ENCODE data around the gene COQ7. TPM values are rescaled to one million over a fixed set of nuclear protein-coding genes. Genes with fewer than 3 reads are reported as not detected.
A peak's percentile ranks its signal among the peaks of the same experiment; 100 is the strongest.

The COQ7 gene
- total RNA-seq, 2 donors from 2014 or later: 11.2 to 17.1 TPM

- Mint-ChIP-seq H3K27ac (no peak overlapping the region), H3K27me3 (peaks cover 12 to 13% of the 10 kb centered on the region in 2 donors), H3K9me3 (peaks cover 3% of the 10 kb centered on the region), H3K4me1 (ENCODE audit: low read depth in 2 of 2) (peaks cover 7 to 8% of the 10 kb centered on the region in 2 donors), H3K36me3 (peaks cover 18% of the 10 kb centered on the region), H3K4me3 (no peak overlapping the region)
- DNase-seq (ENCODE audit: low spot score) (no peak), ATAC-seq (no peak)
These were observed 25.4 kb downstream of the COQ7 start for GRCh38 chr16:19092653-19093410.

GRCh38 chr16:19093631-19094541, 26.5 kb downstream of the COQ7 start:
- ATAC-seq (no peak), DNase-seq (ENCODE audit: low spot score) (no peak)
- Mint-ChIP-seq H3K4me1 (ENCODE audit: low read depth in 2 of 2) (peaks cover 7 to 8% of the 10 kb centered on the region in 2 donors), H3K27me3 (peaks cover 13% of the 10 kb centered on the region in 2 donors), H3K4me3 (no peak overlapping the region), H3K9me3 (peaks cover 3% of the 10 kb centered on the region), H3K27ac (no peak overlapping the region), H3K36me3 (peaks cover 18% of the 10 kb centered on the region)

GRCh38 chr16:19094542-19095365, 27.3 kb downstream of the COQ7 start:
- H3K4me1 Mint-ChIP-seq (ENCODE audit: low read depth in 2 of 2): peaks cover 7 to 8% of the 10 kb centered on the region in 2 donors
- H3K27ac Mint-ChIP-seq: no peak overlapping the region
- peaks cover 3% of the 10 kb centered on the region for H3K9me3 Mint-ChIP-seq
- H3K27me3 Mint-ChIP-seq: peaks cover 13% of the 10 kb centered on the region in 2 donors
- DNase-seq (ENCODE audit: low spot score): no peak
- H3K4me3 Mint-ChIP-seq: peak overlapping the region; percentile 26
- ATAC-seq: peak; percentile 74 to 85
- H3K36me3 Mint-ChIP-seq: peaks cover 18% of the 10 kb centered on the region

GRCh38 chr16:19095654-19096053, 28.2 kb downstream of the COQ7 start:
- H3K9me3 Mint-ChIP-seq: peaks cover 3% of the 10 kb centered on the region
- peaks cover 18% of the 10 kb centered on the region for H3K36me3 Mint-ChIP-seq

DNA sequence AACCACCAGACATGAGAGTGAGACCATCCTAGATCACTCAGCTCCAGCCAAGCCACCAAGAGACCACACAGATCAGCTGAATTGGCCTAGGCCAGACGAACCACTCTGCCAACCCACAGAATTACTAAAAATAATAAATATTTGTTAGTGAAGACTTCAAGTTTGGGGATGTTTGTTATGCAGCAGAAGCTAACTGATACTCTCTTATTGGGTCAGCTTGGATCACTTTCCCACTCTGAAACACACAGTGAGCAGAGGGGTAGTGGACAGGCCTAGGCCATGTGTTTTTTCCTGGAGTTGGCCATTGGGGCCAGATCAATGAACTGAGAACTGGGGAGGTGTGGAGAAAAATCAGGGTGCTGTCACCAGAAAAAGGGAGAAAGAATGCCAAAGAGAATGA, 30.8 kb downstream of the COQ7 start:
- ATAC-seq (no peak), DNase-seq (ENCODE audit: low spot score) (no peak)
- no peak overlapping the region for H3K27ac Mint-ChIP-seq
- peaks cover 2 to 13% of the 10 kb centered on the region in 2 donors for H3K27me3 Mint-ChIP-seq
- no peaks in the 10 kb centered on the region for H3K9me3 Mint-ChIP-seq
- H3K36me3 Mint-ChIP-seq: peaks cover 11% of the 10 kb centered on the region
- peaks cover 7 to 8% of the 10 kb centered on the region in 2 donors for H3K4me1 Mint-ChIP-seq (ENCODE audit: low read depth in 2 of 2)
- no peak overlapping the region for H3K4me3 Mint-ChIP-seq

More at GRCh38 chr16:19095654-19096053, 28.2 kb downstream of the COQ7 start:
- H3K27me3 Mint-ChIP-seq: peaks cover 12 to 13% of the 10 kb centered on the region in 2 donors
- H3K4me3 Mint-ChIP-seq: no peak overlapping the region
- ATAC-seq (no peak), DNase-seq (ENCODE audit: low spot score) (no peak)
- no peak overlapping the region for H3K27ac Mint-ChIP-seq
- peaks cover 7 to 8% of the 10 kb centered on the region in 2 donors for H3K4me1 Mint-ChIP-seq (ENCODE audit: low read depth in 2 of 2)

DNA sequence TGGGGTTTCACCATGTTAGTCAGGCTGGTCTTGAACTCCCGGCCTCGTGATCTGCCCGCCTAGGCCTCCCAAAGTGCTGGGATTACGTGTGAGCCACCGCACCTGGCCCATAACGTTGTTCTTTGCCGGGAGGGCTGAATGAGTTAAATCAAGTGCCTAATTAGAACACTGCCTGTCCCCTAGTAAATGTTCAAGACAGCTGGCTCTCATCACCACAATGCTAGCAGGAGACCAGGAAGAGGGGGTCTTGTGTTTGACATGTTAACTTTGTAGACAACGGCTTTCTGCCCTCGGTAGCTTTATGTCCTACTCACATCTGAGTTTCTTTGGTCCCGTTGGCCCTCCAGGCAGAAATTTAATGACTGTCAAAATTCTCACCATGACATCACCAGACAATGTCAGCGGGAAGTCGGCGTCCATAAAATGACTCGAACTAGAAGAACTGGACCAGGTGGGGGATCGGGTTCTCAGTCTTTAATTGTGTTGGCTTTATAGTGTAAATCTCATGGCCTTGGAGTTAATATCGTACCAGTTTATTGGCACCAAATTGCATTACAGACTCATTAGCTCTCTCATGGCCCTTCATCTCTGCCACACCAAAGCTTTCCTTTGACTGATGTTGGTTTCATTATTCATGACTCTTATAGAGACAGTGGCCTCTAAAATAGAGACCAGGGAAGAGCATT, 34.9 kb downstream of the COQ7 start:
- Mint-ChIP-seq H3K4me3 (no peak overlapping the region), H3K9me3 (no peaks in the 10 kb centered on the region), H3K36me3 (no peaks in the 10 kb centered on the region), H3K27ac (no peak overlapping the region), H3K4me1 (ENCODE audit: low read depth in 2 of 2) (no peaks in the 10 kb centered on the region), H3K27me3 (peaks cover 0 to 13% of the 10 kb centered on the region in 2 donors)
- DNase-seq (ENCODE audit: low spot score) (no peak), ATAC-seq (no peak)

- Mint-ChIP-seq H3K9me3 (no peaks in the 10 kb centered on the region), H3K27me3 (peaks cover 0 to 10% of the 10 kb centered on the region in 2 donors), H3K4me3 (no peak overlapping the region), H3K27ac (no peak overlapping the region), H3K36me3 (no peaks in the 10 kb centered on the region), H3K4me1 (ENCODE audit: low read depth in 2 of 2) (no peaks in the 10 kb centered on the region)
- ATAC-seq (no peak), DNase-seq (ENCODE audit: low spot score) (no peak)
These were observed 37.2 kb downstream of the COQ7 start for GRCh38 chr16:19104607-19105006.

DNA sequence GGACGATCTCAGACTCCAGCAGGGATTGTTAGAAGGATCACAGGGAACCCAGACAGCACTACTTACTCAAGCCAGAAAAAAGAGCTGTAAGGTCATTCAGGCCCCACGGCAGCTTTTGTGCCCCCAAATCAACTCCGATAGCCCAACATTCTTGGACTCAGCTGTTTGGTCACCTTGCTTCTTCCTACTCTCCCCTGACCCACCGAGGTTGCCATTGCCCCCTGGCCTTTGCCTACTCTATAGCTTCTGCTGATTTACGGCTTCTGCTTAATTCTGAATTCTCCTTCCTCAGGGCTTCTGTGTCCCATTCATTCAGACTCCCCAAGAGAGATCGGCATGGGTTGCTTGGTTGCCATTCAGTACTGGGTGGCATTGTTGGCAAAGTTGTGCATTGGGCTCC, 37.7 kb downstream of the COQ7 start:
- Mint-ChIP-seq H3K36me3 (no peaks in the 10 kb centered on the region), H3K4me1 (ENCODE audit: low read depth in 2 of 2) (no peaks in the 10 kb centered on the region), H3K27me3 (peaks cover 0 to 13% of the 10 kb centered on the region in 2 donors), H3K9me3 (no peaks in the 10 kb centered on the region), H3K27ac (no peak overlapping the region), H3K4me3 (no peak overlapping the region)
- no peak for DNase-seq (ENCODE audit: low spot score)
- no peak for ATAC-seq

- no peaks in the 10 kb centered on the region for H3K9me3 Mint-ChIP-seq
- no peak overlapping the region for H3K27ac Mint-ChIP-seq
These were observed 38.6 kb downstream of the COQ7 start for GRCh38 chr16:19105891-19106624.

GRCh38 chr16:19106625-19107020, 39.2 kb downstream of the COQ7 start:
- ATAC-seq: no peak
- no peaks in the 10 kb centered on the region for H3K36me3 Mint-ChIP-seq
- no peak overlapping the region for H3K27ac Mint-ChIP-seq
- DNase-seq (ENCODE audit: low spot score): no peak
- no peaks in the 10 kb centered on the region for H3K4me1 Mint-ChIP-seq (ENCODE audit: low read depth in 2 of 2)
- peaks cover 0 to 12% of the 10 kb centered on the region in 2 donors for H3K27me3 Mint-ChIP-seq
- no peak overlapping the region for H3K4me3 Mint-ChIP-seq
- H3K9me3 Mint-ChIP-seq: no peaks in the 10 kb centered on the region

More at GRCh38 chr16:19105891-19106624, 38.6 kb downstream of the COQ7 start:
- Mint-ChIP-seq H3K27me3 (peaks cover 0 to 11% of the 10 kb centered on the region in 2 donors), H3K4me1 (ENCODE audit: low read depth in 2 of 2) (no peaks in the 10 kb centered on the region), H3K4me3 (no peak overlapping the region), H3K36me3 (no peaks in the 10 kb centered on the region)
- DNase-seq (ENCODE audit: low spot score) (no peak), ATAC-seq (no peak)

DNA sequence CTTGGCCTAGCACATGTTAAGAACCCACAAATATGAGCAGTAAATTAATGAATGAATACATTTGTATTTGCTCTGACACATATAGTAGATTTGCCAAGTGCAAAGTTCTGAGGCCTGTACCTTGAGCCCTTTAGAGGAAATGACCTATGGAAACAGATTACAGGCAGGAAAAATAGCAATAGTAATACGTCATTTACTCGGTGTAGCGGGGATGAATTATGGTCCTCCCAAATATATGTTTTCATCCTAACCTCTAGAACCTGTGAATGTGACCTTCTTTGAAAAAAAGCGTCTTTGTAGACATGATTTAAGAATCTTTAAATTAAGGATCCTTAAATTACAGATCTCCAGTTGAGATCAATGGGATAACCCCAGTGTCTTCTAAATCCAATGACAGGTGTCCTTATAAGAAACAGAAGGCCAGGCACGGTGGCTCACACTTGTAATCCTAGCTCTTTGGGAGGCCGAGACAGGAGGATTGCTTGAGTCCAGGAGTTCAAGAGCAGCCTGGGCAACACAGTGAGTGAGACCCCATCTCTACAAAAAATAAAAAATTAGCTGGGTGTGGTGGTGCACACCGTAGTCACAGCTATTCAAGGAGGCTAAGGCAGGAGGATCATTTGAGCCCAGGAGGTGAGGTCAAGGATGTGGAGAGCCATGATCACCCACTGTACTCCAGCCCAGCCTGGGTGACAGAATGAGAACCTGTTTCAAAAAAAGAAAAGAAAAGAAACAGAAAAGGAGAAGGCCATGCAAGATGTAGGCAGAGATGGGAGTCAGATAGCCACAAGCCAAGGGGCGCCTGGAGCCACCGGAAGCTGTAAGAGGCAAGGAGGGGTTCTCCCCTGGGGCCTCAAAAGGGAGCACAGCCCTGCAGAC, 41.2 kb downstream of the COQ7 start:
- H3K9me3 Mint-ChIP-seq: no peaks in the 10 kb centered on the region
- no peaks in the 10 kb centered on the region for H3K4me1 Mint-ChIP-seq (ENCODE audit: low read depth in 2 of 2)
- peaks cover 0 to 20% of the 10 kb centered on the region in 2 donors for H3K27me3 Mint-ChIP-seq
- ATAC-seq: no peak
- no peak for DNase-seq (ENCODE audit: low spot score)
- no peak overlapping the region for H3K4me3 Mint-ChIP-seq
- H3K27ac Mint-ChIP-seq: no peak overlapping the region
- H3K36me3 Mint-ChIP-seq: no peaks in the 10 kb centered on the region

DNA sequence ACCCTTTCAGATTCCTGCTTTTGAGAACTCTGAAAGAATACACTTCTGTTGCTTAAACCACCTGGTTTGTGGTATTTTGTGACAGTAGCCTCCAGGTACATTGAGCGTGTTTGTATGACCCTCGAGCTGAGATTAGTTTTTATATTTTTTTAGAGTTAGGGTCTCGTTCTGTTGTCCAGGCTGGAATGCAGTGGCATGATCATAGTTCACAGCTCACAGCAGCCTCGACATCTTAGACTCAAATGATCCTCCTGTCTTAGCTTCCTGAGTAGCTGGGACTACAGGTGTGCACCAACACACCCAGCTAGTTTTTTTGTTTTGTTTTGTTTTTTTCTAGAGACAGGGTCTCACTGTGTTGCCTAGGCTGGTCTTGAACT, 41.9 kb downstream of the COQ7 start:
- Mint-ChIP-seq H3K27me3 (peaks cover 0 to 20% of the 10 kb centered on the region in 2 donors), H3K9me3 (no peaks in the 10 kb centered on the region), H3K4me3 (no peak overlapping the region), H3K36me3 (no peaks in the 10 kb centered on the region), H3K4me1 (ENCODE audit: low read depth in 2 of 2) (no peaks in the 10 kb centered on the region), H3K27ac (no peak overlapping the region)
- DNase-seq (ENCODE audit: low spot score) (no peak), ATAC-seq (no peak)
